K562 (cell line): ENCODE data around the gene RAB3GAP2. TPM values are rescaled to one million over a fixed set of nuclear protein-coding genes. Genes with fewer than 3 reads are reported as not detected.

Experiments
- ARID3B ChIP-seq: fragments of 250-450 bp; sonication (Bioruptor Pico); IDR thresholded peaks from 2 replicates; pipeline ENCODE4 v1.4.0; 2020; ENCODE audit warnings: borderline replicate concordance
- BRCA1 ChIP-seq, 2 experiments: fragments of 450-650 bp in 1 of 2; sonication (generic) in 1 of 2; formaldehyde crosslinking in 1 of 2; IDR thresholded peaks; 2 replicates each; pipeline versions ENCODE4 v1.5.0 to v1.6.1; 2017 to 2020; ENCODE audit warnings: mild to moderate bottlenecking in 1 of 2, missing genetic modification reagents in 1 of 2
- CBX3 ChIP-seq, 2 experiments: IDR thresholded peaks; 1 replicate in 1 of 2; 2 replicates in 1 of 2; pipeline ENCODE4 v1.6.1; 2012; ENCODE audit warnings: inconsistent platforms in 2 of 2, low read length in 2 of 2, borderline replicate concordance in 1 of 2, control low read depth in 1 of 2
- E2F3 ChIP-seq: fragments of 250-450 bp; sonication (Bioruptor Pico); IDR thresholded peaks from 2 replicates; pipeline ENCODE4 v1.4.0; 2020; ENCODE audit warnings: mild to moderate bottlenecking
- ELF2 ChIP-seq: fragments of 250-450 bp; sonication (Bioruptor Pico); IDR thresholded peaks from 2 replicates; pipeline ENCODE4 v1.5.0; 2021; ENCODE audit warnings: mild to moderate bottlenecking
- EP300 ChIP-seq: IDR thresholded peaks from 2 replicates; pipeline ENCODE4 v1.6.1; 2012; ENCODE audit warnings: low read length, improper control_type of control experiment
- ETV1 ChIP-seq: fragments of 450-650 bp; conservative IDR thresholded peaks from 2 replicates; pipeline ENCODE4 v1.6.1; 2016; ENCODE audit warnings: missing genetic modification characterization, control low read depth, low read depth, missing compliant biosample characterization
- HOXB6 ChIP-seq: fragments of 250-450 bp; sonication (Bioruptor Pico); IDR thresholded peaks from 2 replicates; pipeline ENCODE4 v1.5.1; 2022; ENCODE audit warnings: mild to moderate bottlenecking, borderline replicate concordance
- OTX1 ChIP-seq: fragments of 450-650 bp; formaldehyde crosslinking; IDR thresholded peaks from 2 replicates; pipeline ENCODE4 v1.4.0; 2022; ENCODE audit warnings: mild to moderate bottlenecking
- PKNOX1 ChIP-seq: fragments of 450-650 bp; IDR thresholded peaks from 2 replicates; pipeline ENCODE4 v1.6.1; 2016
- STAT6 ChIP-seq: sonication (generic); formaldehyde crosslinking; IDR thresholded peaks from 2 replicates; pipeline ENCODE4 v1.8.1; 2023; ENCODE audit warnings: mild to moderate bottlenecking, missing genetic modification reagents
- ZBTB12 ChIP-seq: fragments of 250-450 bp; sonication (Bioruptor Pico); IDR thresholded peaks from 2 replicates; pipeline ENCODE4 v1.4.0; 2020
- ZC3H11A ChIP-seq: IDR thresholded peaks from 2 replicates; pipeline ENCODE4 v1.6.1; 2012; ENCODE audit warnings: low read depth, low read length, improper control_type of control experiment
- ZNF197 ChIP-seq: fragments of 200-800 bp; sonication (Bioruptor generic); IDR thresholded peaks from 2 replicates; pipeline ENCODE4 v1.6.1; 2016; ENCODE audit warnings: low read depth, missing genetic modification characterization, missing compliant biosample characterization
- polyA plus RNA-seq, 8 experiments: library from polyadenylated mRNA; depleted of rRNA in 4 of 8; stranded (reverse) in 5 of 8; unstranded in 3 of 8; fragments of >200 nt; fragmentation: Nextera tagmentation in 2 of 8; fragmentation: Illumina TruSeq in 1 of 8; extraction: Ambion mirVana in 2 of 8; extraction: Trizol in 1 of 8; gene quantifications; 2 replicates each; pipeline versions ENCODE4 v1.2.1 to v1.2.3, GENCODE V29; 2011 to 2014; ENCODE audit warnings: inconsistent platforms in 1 of 8, missing spikeins in 1 of 8
- total RNA-seq, 7 experiments: library from RNA; depleted of rRNA in 6 of 7; stranded (reverse); fragments of >200 nt in 6 of 7; fragmentation: Illumina TruSeq in 2 of 7; extraction: Trizol in 2 of 7; gene quantifications; 2 replicates each; pipeline versions ENCODE4 v1.2.1 to v1.2.3, GENCODE V29; 2011 to 2021; ENCODE audit warnings: low replicate concordance in 1 of 7
- TF ChIP-seq, protein P1 (sequence below): fragments of 200-800 bp; sonication (Bioruptor generic); IDR thresholded peaks from 2 replicates; pipeline ENCODE4 v1.6.1; 2016; ENCODE audit warnings: missing genetic modification characterization, missing compliant biosample characterization

The RAB3GAP2 gene
- total and polyA plus RNA-seq, 9 of the 15 experiments (the other 6 are each of a cell fraction or from before 2014, with no cell fraction given): 14.1 to 69.1 (median 32.2) TPM

DNA sequence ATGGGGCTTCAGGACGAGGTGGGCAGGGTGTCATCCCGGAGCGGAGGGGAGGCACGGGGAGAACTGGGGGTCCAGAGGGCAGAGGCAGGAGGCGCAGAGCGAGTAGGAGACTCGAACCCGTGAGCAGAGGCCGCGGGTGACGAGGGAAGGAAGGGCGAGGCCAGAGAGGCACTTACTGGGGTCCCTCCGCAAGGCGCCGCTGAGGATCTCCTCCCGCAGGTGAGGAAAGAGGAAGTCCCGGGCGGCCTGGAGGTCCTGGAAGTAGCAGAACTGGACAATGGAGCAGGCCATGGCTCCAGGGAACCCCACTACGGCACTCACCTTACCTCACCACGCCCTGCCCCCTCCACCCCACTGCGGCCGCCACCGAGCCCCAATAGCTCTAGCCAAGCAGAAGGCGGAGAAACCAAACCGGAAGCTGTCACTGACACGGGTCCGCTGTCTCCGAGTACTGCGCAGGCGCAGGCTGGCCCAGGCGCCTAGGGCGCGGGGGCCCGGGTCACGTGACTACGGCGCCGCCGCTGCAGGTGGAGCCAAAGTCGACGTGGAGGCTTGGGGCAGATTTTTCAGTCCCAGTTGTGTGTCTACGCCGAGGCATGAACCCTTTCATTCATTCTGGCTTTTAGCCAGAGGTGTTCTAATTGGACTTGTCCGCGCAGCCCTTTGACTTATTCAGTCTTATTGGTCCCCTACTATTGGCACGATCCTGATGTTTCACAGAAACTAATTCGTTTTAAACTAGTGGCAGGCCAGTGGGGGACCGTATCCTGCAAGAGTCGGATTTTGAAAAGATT lies at the start of gene RAB3GAP2 (continued):
- TF ChIP-seq, protein P1, sequence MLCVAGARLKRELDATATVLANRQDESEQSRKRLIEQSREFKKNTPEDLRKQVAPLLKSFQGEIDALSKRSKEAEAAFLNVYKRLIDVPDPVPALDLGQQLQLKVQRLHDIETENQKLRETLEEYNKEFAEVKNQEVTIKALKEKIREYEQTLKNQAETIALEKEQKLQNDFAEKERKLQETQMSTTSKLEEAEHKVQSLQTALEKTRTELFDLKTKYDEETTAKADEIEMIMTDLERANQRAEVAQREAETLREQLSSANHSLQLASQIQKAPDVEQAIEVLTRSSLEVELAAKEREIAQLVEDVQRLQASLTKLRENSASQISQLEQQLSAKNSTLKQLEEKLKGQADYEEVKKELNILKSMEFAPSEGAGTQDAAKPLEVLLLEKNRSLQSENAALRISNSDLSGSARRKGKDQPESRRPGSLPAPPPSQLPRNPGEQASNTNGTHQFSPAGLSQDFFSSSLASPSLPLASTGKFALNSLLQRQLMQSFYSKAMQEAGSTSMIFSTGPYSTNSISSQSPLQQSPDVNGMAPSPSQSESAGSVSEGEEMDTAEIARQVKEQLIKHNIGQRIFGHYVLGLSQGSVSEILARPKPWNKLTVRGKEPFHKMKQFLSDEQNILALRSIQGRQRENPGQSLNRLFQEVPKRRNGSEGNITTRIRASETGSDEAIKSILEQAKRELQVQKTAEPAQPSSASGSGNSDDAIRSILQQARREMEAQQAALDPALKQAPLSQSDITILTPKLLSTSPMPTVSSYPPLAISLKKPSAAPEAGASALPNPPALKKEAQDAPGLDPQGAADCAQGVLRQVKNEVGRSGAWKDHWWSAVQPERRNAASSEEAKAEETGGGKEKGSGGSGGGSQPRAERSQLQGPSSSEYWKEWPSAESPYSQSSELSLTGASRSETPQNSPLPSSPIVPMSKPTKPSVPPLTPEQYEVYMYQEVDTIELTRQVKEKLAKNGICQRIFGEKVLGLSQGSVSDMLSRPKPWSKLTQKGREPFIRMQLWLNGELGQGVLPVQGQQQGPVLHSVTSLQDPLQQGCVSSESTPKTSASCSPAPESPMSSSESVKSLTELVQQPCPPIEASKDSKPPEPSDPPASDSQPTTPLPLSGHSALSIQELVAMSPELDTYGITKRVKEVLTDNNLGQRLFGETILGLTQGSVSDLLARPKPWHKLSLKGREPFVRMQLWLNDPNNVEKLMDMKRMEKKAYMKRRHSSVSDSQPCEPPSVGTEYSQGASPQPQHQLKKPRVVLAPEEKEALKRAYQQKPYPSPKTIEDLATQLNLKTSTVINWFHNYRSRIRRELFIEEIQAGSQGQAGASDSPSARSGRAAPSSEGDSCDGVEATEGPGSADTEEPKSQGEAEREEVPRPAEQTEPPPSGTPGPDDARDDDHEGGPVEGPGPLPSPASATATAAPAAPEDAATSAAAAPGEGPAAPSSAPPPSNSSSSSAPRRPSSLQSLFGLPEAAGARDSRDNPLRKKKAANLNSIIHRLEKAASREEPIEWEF (CRISPR knock-in tag): no peak; the same call in 1 of the 2 replicates
- TF ChIP-seq ETV1 (tag): peak; percentile 4; the same call in 1 of the 2 replicates
- peak in 1 of 2 experiments; percentile 96; a peak in 2 of 3 replicates for TF ChIP-seq CBX3 (IDR thresholded peaks at IDR 0.05; ENCODE audit: borderline replicate concordance in 1 of 2, low read length in 2 of 2)
- no peak for TF ChIP-seq OTX1
- peak; percentile 43 for TF ChIP-seq E2F3 (CRISPR knock-in tag)
- TF ChIP-seq ZNF197 (CRISPR knock-in tag): no peak
- no peak for TF ChIP-seq BRCA1 (IDR thresholded peaks at IDR 0.05)
- TF ChIP-seq BRCA1 (CRISPR knock-in tag; IDR thresholded peaks at IDR 0.05): no peak
- TF ChIP-seq ZC3H11A: no peak
- no peak for TF ChIP-seq EP300
- peak; percentile 68 for TF ChIP-seq ZBTB12
- no peak for TF ChIP-seq HOXB6 (CRISPR knock-in tag)
- peak; percentile 32 for TF ChIP-seq ELF2 (CRISPR knock-in tag)
- TF ChIP-seq STAT6: no peak
- peak; percentile 86 for TF ChIP-seq PKNOX1
- TF ChIP-seq ARID3B: no peak
